Measurements from ENCODE around the gene PARVB. TPM values are rescaled to one million over a fixed set of nuclear protein-coding genes. Genes with fewer than 3 reads are reported as not detected.

PARVB gene
- total and polyA plus RNA-seq, 2 of the 8 experiments (the other 6 are each of a cell fraction or from before 2014, with no cell fraction given), result 14.5 to 18.6 TPM

DNA sequence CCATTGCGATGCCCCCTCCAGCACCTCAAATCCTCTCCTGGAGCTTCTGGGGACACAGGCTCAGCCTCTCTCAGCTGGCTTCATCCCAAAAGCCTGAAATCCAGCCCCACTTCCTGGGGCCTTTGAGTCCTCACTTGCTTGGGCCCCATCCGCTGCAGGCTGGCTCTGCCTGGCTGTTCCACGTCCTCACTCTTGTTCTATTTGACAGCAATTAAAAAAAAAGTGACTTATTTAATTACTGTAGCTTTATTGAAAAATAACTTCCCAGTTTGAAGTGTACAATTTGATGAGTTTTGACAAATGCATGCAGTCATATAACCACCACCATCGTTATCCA, 183.8 kb downstream of the PARVB start (continued):
- TF ChIP-seq, protein P1, sequence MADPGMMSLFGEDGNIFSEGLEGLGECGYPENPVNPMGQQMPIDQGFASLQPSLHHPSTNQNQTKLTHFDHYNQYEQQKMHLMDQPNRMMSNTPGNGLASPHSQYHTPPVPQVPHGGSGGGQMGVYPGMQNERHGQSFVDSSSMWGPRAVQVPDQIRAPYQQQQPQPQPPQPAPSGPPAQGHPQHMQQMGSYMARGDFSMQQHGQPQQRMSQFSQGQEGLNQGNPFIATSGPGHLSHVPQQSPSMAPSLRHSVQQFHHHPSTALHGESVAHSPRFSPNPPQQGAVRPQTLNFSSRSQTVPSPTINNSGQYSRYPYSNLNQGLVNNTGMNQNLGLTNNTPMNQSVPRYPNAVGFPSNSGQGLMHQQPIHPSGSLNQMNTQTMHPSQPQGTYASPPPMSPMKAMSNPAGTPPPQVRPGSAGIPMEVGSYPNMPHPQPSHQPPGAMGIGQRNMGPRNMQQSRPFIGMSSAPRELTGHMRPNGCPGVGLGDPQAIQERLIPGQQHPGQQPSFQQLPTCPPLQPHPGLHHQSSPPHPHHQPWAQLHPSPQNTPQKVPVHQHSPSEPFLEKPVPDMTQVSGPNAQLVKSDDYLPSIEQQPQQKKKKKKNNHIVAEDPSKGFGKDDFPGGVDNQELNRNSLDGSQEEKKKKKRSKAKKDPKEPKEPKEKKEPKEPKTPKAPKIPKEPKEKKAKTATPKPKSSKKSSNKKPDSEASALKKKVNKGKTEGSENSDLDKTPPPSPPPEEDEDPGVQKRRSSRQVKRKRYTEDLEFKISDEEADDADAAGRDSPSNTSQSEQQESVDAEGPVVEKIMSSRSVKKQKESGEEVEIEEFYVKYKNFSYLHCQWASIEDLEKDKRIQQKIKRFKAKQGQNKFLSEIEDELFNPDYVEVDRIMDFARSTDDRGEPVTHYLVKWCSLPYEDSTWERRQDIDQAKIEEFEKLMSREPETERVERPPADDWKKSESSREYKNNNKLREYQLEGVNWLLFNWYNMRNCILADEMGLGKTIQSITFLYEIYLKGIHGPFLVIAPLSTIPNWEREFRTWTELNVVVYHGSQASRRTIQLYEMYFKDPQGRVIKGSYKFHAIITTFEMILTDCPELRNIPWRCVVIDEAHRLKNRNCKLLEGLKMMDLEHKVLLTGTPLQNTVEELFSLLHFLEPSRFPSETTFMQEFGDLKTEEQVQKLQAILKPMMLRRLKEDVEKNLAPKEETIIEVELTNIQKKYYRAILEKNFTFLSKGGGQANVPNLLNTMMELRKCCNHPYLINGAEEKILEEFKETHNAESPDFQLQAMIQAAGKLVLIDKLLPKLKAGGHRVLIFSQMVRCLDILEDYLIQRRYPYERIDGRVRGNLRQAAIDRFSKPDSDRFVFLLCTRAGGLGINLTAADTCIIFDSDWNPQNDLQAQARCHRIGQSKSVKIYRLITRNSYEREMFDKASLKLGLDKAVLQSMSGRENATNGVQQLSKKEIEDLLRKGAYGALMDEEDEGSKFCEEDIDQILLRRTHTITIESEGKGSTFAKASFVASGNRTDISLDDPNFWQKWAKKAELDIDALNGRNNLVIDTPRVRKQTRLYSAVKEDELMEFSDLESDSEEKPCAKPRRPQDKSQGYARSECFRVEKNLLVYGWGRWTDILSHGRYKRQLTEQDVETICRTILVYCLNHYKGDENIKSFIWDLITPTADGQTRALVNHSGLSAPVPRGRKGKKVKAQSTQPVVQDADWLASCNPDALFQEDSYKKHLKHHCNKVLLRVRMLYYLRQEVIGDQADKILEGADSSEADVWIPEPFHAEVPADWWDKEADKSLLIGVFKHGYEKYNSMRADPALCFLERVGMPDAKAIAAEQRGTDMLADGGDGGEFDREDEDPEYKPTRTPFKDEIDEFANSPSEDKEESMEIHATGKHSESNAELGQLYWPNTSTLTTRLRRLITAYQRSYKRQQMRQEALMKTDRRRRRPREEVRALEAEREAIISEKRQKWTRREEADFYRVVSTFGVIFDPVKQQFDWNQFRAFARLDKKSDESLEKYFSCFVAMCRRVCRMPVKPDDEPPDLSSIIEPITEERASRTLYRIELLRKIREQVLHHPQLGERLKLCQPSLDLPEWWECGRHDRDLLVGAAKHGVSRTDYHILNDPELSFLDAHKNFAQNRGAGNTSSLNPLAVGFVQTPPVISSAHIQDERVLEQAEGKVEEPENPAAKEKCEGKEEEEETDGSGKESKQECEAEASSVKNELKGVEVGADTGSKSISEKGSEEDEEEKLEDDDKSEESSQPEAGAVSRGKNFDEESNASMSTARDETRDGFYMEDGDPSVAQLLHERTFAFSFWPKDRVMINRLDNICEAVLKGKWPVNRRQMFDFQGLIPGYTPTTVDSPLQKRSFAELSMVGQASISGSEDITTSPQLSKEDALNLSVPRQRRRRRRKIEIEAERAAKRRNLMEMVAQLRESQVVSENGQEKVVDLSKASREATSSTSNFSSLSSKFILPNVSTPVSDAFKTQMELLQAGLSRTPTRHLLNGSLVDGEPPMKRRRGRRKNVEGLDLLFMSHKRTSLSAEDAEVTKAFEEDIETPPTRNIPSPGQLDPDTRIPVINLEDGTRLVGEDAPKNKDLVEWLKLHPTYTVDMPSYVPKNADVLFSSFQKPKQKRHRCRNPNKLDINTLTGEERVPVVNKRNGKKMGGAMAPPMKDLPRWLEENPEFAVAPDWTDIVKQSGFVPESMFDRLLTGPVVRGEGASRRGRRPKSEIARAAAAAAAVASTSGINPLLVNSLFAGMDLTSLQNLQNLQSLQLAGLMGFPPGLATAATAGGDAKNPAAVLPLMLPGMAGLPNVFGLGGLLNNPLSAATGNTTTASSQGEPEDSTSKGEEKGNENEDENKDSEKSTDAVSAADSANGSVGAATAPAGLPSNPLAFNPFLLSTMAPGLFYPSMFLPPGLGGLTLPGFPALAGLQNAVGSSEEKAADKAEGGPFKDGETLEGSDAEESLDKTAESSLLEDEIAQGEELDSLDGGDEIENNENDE (IDR thresholded peaks at IDR 0.05; ENCODE audit: insufficient replicate concordance, low read length), result no peak
- TF ChIP-seq, protein P2, sequence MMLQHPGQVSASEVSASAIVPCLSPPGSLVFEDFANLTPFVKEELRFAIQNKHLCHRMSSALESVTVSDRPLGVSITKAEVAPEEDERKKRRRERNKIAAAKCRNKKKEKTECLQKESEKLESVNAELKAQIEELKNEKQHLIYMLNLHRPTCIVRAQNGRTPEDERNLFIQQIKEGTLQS (IDR thresholded peaks at IDR 0.05; ENCODE audit: insufficient read depth, low read depth, low read length), result no peak
- no peak for TF ChIP-seq SP2 (IDR thresholded peaks at IDR 0.05; ENCODE audit: low read length)
